Stimulated activated CD4-positive, alpha-beta T cell treated with anti-CD3 and anti-CD28 coated beads, Interleukin-1b, Interleukin-23, amount 100 ng/mL, for 48 hours (primary cell): Measurements from ENCODE around the gene TRPM7.
A peak's percentile ranks its signal among the peaks of the same experiment; 100 is the strongest.
"Not testable (repeated sequence)": the region's sequence is repeated elsewhere in the genome, so short reads cannot be mapped to it uniquely, and the experiment has no call there.

Experiments used
- DNase-seq: peaks from one replicate; pipeline ENCODE4 v3.0.0-alpha.2; 2020

The TRPM7 gene

DNA sequence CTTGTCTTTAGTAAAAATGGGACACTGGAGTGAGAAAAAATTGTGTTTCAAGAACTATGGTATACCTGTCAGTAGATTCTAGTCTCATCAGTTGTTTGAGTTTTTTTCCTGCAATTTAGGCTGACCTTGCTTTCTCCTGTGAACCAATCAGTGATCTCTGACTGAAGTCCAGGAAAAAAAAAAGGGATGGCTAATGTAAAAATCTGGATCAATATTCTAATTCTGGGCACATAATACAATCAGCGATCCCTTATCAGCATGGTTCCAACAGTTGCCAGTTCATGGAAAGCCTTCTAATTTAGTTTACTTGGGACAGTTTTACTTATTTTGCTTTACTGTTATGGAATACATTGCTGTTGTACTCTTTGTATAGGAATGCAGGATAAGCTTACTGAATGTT, 17.0 kb downstream of the TRPM7 start:
- no peak for DNase-seq

DNA sequence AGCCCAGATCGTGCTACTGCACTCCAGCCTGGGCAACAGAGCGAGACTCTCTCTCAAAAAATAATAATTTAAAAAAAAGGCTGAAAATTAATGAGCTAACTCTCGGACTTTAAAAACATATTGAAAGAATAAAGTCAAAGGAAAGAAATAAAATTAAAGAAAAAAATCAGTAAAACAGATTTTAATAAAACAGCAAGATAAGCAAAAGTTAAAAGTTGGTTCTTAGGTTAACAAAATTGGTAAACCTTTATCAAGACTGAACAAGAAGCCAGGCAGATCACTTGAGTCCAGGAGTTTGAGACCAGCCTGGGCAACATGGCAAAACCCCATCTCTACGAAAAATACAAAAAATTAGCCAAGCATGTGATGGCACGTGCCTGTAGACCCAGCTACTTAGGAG, 20.7 kb downstream of the TRPM7 start:
- no peak for DNase-seq

DNA sequence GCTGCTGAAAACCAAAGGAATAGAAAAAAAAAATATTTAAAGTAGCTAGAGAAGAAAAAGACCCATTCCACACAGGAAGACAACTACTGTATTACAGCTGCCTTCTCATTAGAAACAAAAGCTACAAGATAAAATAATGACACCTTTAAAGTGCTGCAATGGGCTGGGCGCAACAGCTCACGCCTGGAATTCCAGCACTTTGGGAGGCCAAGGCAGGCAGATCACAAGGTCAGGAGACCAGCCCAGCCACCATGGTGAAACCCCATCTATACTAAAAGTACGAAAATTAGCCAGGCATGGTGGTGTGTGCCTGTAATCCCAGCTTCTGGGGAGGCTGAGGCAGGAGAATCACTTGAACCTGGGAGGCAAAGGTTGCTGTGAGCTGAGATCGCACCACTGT, 31.0 kb downstream of the TRPM7 start:
- DNase-seq: no peak

DNA sequence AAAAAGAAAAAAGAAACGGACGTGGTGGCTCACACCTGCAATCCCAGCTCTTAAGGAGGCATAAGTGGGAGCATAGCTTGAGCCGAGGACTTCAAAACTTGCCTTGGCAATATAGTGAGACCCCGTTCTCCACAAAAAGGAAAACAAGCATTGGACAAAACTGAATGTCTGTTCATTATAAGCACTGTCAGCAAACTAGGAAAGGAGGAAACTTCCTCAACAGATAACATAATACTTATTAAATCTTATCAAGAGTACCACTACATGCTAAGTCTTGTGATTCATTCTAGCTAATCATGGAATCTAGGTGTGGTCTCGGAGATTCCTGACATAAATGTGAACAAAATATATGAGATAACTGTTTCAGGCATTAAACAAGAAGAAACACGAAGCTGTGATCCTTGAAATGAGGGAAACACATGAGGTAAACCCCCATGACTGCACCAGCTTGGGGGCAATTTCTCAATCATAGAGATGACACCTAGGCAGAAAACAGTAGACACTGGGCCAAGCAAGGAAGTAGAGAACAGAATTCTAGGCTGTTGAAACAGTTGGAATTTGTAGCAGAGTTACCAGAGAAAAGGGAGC, 33.3 kb downstream of the TRPM7 start:
- no peak for DNase-seq

DNA sequence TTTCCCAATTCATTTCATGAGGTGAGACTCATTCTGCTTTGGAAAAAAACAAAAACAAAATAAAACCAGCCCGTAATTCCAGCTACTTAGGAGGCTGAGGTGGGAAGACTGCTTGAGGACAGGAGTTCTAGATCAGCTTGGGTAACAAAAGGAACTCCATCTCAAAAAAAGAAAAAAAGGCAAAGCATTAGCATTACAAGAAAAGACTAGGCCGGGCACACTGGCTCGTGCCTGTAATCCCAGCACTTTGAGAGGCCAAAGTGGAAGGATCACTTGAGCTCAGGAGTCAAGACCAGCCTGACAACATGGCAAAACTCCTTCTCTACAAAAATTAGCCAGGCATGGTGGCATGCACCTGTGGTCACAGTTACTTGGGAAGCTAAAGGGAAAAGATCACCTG, 33.9 kb downstream of the TRPM7 start:
- DNase-seq: no peak

DNA sequence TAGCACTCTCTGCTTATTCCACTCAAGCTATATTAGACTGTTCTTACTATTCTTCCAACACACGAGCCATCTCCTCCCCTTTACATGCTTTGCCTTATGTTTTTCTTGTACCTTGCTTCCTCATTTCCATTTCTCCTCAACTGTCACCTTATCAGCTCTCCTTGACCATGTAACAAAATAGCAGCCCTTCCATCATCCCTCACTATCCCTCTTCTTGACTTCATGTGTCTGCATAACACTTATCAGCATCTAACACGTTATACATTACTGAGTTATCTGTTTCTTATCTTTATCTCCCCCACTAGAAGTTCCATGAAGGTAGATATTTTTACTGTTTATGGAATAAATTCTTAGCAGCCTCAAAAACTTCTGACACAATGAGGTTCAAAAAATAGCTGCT, 45.3 kb downstream of the TRPM7 start:
- DNase-seq: no peak

DNA sequence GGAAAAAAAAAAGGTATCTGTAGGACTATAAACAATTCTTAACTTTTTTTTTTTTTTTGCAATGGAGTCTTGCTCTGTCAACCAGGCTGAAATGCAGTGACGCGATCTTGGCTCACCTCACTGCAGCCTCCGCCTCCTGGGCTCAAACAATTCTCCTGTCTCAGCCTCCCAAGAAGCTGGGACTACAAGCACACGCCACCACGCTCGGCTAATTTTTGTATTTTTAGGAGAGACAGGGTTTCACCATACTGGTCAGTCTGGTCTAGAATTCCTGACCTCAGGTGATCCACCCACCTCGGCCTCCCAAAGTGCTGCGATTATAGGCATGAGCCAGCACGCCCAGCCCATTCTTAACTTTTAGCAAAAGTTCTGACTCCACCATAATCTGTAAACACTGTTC, 50.5 kb downstream of the TRPM7 start:
- no peak for DNase-seq

DNA sequence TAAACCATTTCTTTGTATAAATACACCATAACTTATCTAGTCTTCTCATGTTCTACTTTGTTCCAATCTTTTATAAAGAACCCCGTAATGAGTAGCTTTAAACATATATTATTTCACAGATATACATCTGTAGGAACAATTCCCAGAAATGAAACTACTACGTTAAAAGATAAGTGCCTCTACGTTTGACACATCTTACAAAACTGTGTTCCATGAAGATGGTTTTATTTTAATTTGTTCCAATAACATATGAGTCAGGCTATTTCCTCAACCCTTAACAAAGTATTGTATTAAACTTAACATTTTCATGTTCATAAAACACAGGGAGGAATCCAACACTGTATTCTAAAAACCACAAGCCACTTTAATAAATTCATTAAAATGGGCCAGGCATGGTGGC, 52.9 kb downstream of the TRPM7 start:
- no peak for DNase-seq

DNA sequence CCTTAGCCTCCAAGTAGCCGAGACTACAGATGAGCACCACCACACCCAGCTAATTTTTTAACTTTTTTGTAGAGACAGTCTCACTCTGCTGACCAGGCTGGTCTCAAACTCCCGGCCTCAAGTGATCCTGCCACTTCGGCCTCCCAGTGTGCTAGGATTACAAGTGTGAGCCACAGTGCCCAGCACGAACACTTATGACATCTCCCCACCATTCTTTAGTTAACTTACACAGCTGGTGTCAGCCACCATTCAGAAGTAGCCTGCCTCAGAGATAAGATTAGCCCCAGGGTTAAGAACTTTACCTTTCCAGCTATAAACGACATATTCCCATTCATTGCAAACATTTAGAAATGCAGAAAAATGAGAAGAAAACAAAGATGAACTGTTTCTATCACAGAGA, 58.2 kb downstream of the TRPM7 start:
- no peak for DNase-seq

DNA sequence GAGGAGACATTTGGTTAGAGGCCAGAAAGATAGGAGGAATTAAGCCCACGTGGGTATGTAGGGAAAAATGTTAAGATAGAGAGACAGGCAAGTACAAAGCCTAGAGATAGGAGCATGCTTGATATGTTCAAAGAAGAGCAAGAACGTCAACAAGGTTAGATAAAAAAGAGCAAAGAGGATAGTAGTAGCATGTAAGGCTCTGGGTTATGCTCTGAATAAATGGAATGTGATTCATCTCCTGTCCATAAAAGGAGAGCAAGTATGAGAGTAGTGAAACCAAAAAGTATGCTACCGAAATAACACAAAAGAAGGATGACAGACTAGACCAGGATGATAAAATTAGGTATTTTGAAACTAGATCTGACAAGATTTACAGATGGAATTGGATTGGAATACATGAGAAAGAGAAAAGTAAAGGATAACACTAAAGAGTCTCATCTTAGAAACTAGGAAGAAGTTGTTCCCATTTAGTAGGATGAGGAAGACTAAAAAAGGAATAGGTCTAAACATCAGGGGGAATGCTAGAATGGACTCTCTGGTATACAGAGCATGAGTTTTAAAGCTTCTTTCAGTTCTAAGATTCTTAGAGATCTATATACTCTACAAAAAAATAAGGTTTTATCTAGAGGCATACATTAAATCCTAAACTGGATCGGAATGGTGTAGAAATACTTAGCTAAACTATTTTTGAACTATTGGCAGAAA, 59.1 kb downstream of the TRPM7 start:
- no peak for DNase-seq

DNA sequence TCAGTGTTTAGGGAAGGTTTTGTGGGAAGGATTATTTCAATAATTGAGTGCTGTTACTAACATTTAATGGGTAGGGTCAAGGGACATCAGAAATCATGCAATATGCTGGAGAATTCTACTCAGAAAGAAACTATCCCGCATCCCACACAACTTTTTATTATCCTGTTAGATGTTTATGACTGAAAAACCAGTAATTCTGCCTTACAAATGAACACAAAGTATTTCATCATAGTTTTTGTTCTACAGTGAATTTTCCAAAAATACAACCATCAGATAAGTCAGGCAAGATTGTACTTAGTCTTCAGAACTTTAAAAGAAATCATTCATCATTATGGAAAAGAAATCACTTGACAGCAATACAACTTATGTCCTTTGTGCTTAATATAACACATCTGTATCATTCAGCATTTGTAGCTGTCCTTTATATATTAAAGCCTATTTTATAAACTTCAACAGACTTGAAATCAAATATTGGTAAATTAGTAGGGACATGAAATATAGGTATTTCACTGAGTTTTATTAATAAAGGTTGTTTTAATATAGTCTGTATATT, 61.9 kb downstream of the TRPM7 start:
- DNase-seq: no peak

DNA sequence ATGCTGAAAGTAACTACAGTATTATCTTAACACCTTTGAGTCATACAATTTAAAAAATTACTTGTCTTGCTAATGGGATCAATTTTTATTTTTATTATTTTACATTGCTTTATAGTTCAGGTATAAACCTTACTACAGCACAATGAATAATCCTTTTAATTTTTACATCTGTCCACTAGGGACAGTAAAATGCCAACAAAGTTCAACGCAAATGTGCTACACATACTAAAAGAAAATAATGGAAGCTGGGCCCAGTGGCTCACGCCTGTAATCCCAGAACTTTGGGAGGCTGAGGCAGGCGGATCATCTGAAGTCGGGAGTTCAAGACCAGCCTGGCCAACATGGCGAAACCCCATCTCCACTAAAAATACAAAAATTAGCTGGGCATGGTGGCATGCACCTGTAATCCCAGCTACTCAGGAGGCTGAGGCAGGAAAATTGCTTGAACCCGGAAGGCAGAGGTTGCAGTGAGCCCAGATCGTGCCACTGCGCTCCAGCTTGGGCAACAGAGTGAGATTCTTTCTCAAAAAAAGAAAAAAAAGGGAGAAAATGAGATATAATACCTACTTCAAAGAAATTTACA, 64.1 kb downstream of the TRPM7 start:
- not testable (repeated sequence) for DNase-seq

DNA sequence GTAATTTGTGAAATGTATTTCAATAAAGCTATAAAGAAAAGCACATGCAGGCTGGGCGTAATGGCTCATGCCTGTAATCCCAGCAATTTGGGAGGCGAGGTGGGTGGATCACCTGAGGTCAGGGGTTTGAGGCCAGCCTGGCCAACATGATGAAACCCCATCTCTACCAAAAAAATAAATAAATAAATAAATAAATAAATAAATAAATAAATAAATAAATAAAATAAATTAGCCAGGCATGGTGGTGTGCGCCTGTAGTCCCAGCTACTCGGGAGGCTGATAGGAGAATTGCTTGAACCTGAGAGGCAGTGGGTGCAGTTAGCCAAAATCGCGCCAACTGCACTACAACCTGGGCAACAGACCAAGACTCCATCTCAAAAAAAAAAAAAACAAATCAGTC, 69.6 kb downstream of the TRPM7 start:
- DNase-seq: not testable (repeated sequence)

DNA sequence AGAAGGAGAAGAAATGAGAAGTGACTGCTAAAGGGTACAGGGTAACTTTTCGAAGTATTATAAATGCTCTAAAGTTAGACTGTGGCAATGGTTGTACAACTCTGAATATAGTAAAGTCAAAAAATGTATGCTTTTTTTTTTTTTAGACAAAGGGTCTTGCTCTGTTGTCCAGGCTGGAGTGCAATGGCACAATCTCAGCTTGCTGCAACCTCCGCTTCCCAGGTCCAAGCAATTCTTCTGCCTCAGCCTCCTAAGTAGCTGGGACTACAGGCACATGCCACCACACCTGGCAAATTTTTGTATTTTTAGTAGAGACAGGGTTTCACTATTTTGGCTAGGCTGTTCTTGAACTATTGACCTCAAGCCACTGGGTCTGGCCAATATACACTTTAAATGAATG, 70.0 kb downstream of the TRPM7 start:
- not testable (repeated sequence) for DNase-seq

DNA sequence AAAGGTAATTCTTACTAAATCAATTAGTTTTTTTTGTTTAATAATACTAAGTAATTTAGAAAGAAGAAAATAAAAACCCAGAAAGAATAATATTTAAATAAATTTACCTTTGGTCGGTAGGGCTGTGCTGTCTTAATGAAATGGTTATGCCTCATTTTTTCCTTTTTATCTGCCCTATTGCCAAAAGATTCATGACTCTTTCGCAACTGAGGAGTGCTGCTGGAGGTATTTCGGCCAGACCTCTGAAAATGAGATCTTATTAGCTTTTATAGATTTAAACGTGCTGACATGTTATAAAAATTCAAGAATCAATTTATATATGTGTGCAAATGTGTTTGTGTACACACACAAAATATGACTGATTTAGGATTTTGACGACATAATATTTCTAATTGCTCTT, 73.0 kb downstream of the TRPM7 start:
- no peak for DNase-seq

DNA sequence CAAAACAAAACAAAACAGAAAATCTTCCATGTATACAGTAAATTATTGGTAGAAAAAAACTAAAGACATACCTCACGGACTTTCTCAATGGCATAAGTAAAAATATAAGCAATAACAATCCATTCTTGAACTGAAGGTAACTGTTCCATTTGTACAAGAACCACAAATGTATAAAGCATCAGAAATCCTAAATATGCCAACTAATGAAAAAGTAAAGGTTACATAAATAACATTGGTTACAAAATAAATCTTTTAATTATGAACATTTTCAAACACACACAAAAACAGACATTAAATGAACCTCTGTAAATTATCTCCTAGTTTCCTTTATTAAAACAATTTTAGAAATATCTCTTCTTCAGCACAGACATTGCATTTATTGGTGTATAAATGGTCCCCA, 79.5 kb downstream of the TRPM7 start:
- DNase-seq: no peak

DNA sequence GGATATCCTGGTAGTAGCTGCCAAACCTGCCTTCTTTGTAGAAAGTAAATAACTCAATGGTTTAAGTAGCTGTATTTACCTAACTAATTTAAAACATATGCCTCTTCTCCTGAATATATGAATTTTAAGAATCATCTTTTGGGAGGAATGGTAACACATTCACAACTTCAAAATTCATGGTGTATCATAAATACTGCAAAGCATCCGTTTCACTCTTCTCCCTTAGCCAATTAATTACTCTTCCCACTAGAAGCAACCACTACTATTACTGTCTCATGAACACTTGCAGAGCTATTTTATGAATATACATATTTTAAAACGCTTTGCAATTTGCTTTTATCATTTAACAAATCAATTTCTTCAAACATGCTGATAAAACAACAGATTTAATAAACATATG, 81.1 kb downstream of the TRPM7 start:
- DNase-seq: no peak

DNA sequence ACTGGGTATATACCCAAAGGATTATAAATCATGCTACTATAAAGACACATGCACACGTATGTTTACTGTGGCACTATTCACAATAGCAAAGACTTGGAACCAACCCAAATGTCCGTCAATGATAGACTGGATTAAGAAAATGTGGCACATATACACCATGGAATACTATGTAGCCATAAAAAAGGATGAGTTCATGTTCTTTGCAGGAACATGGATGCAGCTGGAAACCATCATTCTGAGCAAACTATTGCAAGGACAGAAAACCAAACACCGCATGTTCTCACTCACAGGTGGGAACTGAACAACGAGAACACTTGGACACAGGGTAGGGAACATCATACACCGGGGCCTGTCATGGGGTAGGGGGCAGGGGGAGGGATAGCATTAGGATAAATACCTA, 84.6 kb downstream of the TRPM7 start:
- DNase-seq: not testable (repeated sequence)

DNA sequence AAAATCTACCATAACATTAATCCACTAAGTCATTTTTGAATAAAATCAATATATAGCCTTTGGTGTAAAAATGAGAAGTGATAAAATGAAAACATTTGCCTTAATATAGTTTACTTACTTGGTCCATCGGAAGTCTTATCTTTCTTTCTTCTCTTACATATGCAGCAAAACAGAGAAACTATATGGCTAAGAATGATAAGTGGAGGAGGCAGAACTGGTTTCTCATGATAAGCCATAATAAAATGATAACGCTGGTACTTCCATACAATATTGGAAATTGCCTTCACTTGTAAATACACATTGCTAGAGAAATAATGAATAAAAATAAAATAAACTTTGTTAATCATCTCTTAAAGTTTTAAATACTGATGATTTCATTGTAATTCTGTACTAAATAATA, 92.3 kb downstream of the TRPM7 start:
- DNase-seq: no peak

DNA sequence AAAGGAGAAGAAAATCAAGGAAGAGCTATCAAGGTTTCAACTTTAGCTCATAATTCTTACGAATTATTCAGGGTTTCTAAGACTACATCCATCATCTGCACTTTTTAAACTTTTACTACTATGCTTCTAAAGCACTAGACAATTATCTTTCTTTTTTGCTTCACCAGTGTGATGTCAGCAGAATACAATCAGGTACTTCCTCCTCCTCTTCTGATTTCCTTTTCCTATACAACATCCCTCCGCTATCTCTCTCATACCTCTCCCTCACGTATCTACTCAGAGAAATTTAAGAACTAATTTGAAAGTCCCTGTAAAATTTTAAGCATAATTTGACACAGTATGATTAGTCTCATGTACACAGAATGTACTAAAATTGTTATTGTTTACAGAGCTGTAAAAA, 92.8 kb downstream of the TRPM7 start:
- DNase-seq: no peak

DNA sequence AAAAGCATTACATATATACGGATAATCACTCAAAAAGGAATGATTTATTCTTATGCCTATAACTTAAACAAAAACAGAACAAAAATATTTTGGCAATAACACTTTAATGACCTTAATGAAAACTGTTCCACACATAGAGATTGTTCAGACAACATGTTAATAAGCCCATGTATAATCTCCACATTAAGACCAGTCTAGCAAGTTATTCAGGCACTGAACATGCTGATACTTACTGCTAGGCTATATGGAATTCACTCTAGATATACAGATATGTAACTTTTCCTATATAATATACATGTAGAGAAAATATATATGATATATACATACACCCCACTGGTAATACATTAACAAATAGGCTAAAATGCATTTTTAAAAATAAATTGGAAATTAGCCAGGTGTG, 96.3 kb downstream of the TRPM7 start:
- no peak for DNase-seq

DNA sequence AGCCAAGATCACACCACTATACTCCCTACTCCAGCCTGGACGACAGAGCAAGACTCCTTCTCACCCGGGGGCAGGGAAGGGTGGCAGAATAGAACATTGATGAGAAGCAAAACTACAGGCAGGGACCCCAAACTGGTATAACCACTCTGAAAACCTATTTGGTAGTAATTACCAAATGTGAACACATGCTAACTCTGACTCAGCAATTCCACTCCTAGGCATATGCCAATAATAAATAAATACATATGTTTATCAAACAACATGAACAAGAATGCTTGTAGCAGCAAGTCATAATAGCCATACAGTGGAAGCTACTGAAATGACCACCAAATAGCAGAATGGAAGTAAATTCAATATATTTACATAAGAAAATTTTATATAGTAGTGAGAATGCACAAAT, 109.1 kb downstream of the TRPM7 start:
- no peak for DNase-seq

DNA sequence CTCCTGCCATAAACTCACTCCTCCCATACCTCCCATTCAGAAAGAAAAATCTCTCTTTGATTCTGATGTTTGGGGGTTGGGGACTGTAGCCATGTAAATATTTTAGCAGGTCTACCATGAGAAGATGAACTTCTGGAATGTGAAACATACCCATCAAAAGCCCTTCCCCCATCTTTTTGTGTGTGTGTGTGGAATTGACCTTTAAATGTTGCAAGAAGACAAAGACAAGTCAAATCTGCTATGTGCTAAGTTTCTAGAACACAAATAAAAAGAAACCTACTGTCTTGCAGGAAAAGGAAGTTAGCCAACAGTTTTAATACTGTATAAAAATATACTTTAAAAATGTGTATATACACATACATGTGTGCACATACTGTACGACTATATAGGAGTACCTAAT, 110.4 kb downstream of the TRPM7 start:
- no peak for DNase-seq

DNA sequence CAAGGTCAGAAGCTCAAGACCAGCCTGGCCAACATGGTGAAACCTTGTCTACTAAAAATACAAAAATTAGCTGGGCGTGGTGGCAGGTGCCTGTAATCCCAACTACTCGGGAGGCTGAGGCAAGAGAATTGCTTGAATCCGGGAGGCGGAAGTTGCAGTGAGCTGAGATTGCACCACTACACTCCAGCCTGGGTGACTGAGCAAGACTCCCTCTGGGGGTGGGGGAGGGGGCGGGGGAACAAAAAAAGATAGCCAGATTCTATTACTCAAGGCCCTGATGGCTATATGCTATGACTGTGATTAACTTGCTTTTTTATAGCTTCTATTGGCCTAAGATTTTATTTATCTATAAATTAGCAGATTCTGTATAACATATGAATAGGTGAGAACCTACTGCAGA, 112.8 kb downstream of the TRPM7 start:
- DNase-seq: not testable (repeated sequence)

DNA sequence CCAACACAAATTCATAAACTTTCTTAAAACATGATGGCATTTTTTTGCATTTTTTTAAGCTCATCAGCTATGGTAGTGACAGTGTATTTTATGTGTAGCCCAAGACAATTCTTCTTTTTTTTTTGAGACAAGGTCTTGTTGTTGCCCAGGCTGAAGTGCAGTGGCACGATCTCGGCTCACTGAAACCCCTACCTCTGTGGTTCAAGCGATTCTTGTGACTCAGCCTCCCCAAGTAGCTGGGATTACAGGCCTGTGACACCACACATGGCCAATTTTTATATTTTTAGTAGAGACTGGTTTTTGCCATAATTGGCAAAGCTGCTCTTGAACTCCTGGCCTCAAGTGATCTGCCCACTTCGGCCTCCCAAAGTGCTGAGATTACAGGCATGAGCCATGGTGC, 122.8 kb downstream of the TRPM7 start:
- DNase-seq: peak; percentile 12
